HepG2 (cell line): ENCODE results near the gene COG5. TPM values are rescaled to one million over a fixed set of nuclear protein-coding genes. Genes with fewer than 3 reads are reported as not detected.

Experiments
- ARID4A ChIP-seq: sonication (generic); formaldehyde crosslinking; IDR thresholded peaks from 2 replicates; pipeline ENCODE4 v1.5.0; 2020; ENCODE audit warnings: mild to moderate bottlenecking, missing genetic modification reagents, borderline replicate concordance
- ATF7-NPFF ChIP-seq: sonication (generic); formaldehyde crosslinking; IDR thresholded peaks from 2 replicates; pipeline ENCODE4 v1.8.1; 2023; ENCODE audit warnings: mild to moderate bottlenecking, low read depth, missing genetic modification reagents, moderate library complexity
- CSRNP1 ChIP-seq: sonication (generic); formaldehyde crosslinking; IDR thresholded peaks from 2 replicates; pipeline ENCODE4 v1.8.1; 2023; ENCODE audit warnings: mild to moderate bottlenecking, missing genetic modification reagents
- IRF1 ChIP-seq: sonication (generic); formaldehyde crosslinking; IDR thresholded peaks from 2 replicates; pipeline ENCODE4 v1.4.0; 2020; ENCODE audit warnings: low read depth, mild to moderate bottlenecking, missing genetic modification reagents
- IRF2 ChIP-seq: IDR thresholded peaks from 2 replicates; pipeline ENCODE4 v1.6.1; 2018; ENCODE audit warnings: missing genetic modification reagents, missing compliant biosample characterization
- KDM4B ChIP-seq: sonication (generic); formaldehyde crosslinking; IDR thresholded peaks from 2 replicates; pipeline ENCODE4 v1.4.0; 2020; ENCODE audit warnings: missing genetic modification reagents
- MBD4 ChIP-seq: IDR thresholded peaks from 2 replicates; pipeline ENCODE4 v1.6.1; 2012; ENCODE audit warnings: low read length, inconsistent platforms, borderline replicate concordance
- RFXAP ChIP-seq: sonication (generic); formaldehyde crosslinking; IDR thresholded peaks from 2 replicates; pipeline ENCODE4 v1.4.0; 2020; ENCODE audit warnings: missing genetic modification reagents, borderline replicate concordance
- SMYD3 ChIP-seq: sonication (generic); formaldehyde crosslinking; IDR thresholded peaks from 2 replicates; pipeline ENCODE4 v1.8.1; 2023; ENCODE audit warnings: mild to moderate bottlenecking, missing genetic modification reagents
- TCF12 ChIP-seq, 2 experiments: fragments of 450-650 bp in 1 of 2; sonication (generic) in 1 of 2; formaldehyde crosslinking in 1 of 2; IDR thresholded peaks; 2 replicates each; pipeline versions ENCODE4 v1.6.1 to v1.8.0; 2017 to 2022; ENCODE audit warnings: antibody characterized with exemption in 1 of 2, mild to moderate bottlenecking in 1 of 2, missing genetic modification reagents in 1 of 2, moderate library complexity in 1 of 2
- TP53 ChIP-seq: sonication (generic); formaldehyde crosslinking; conservative IDR thresholded peaks from 2 replicates; pipeline ENCODE4 v1.4.0; 2020; ENCODE audit warnings: missing genetic modification reagents
- ZBTB2 ChIP-seq: sonication (generic); formaldehyde crosslinking; IDR thresholded peaks from 2 replicates; pipeline ENCODE4 v1.8.0; 2022; ENCODE audit warnings: low read depth, missing genetic modification reagents
- ZNF569 ChIP-seq: sonication (generic); formaldehyde crosslinking; IDR thresholded peaks from 2 replicates; pipeline ENCODE4 v1.5.0; 2020; ENCODE audit warnings: mild to moderate bottlenecking, missing genetic modification reagents, moderate library complexity, borderline replicate concordance
- polyA plus RNA-seq, 8 experiments: library from polyadenylated mRNA; depleted of rRNA in 3 of 8; stranded (reverse) in 7 of 8; unstranded in 1 of 8; fragments of >200 nt; fragmentation: Illumina TruSeq in 4 of 8; extraction: Trizol in 4 of 8; gene quantifications; 2 replicates each; pipeline versions ENCODE4 v1.2.1 to v1.2.3, GENCODE V29; 2011 to 2016; ENCODE audit warnings: low read depth in 4 of 8, missing spikeins in 1 of 8, mixed read lengths in 1 of 8; ENCODE audit not compliant: insufficient read depth in 1 of 8
- total RNA-seq, 5 experiments: library from RNA; depleted of rRNA; stranded (reverse); fragments of >200 nt; fragmentation: Illumina TruSeq; extraction: Trizol; gene quantifications; 2 replicates each; pipeline ENCODE4 v1.2.3, GENCODE V29; 2016; ENCODE audit warnings: low read depth in 1 of 5
- TF ChIP-seq, protein P1 (sequence below): sonication (generic); formaldehyde crosslinking; IDR thresholded peaks from 2 replicates; pipeline ENCODE4 v1.8.0; 2022; ENCODE audit warnings: mild to moderate bottlenecking, missing genetic modification reagents, moderate library complexity
- TF ChIP-seq, protein P2 (sequence below): sonication (generic); formaldehyde crosslinking; IDR thresholded peaks from 2 replicates; pipeline ENCODE4 v1.4.0; 2020; ENCODE audit warnings: missing genetic modification reagents, low read depth, mild to moderate bottlenecking, borderline replicate concordance

The COG5 gene
- total and polyA plus RNA-seq, 2 of the 13 experiments (the other 11 are each of a cell fraction or from before 2014, with no cell fraction given), result 20.4 to 31.3 TPM

- TF ChIP-seq, protein P1, sequence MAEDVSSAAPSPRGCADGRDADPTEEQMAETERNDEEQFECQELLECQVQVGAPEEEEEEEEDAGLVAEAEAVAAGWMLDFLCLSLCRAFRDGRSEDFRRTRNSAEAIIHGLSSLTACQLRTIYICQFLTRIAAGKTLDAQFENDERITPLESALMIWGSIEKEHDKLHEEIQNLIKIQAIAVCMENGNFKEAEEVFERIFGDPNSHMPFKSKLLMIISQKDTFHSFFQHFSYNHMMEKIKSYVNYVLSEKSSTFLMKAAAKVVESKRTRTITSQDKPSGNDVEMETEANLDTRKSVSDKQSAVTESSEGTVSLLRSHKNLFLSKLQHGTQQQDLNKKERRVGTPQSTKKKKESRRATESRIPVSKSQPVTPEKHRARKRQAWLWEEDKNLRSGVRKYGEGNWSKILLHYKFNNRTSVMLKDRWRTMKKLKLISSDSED (CRISPR knock-in tag), result no peak
- TF ChIP-seq CSRNP1 (no peak; the same call in 1 of the 2 replicates), TP53 (CRISPR knock-in tag) (no peak), ZBTB2 (peak; percentile 21; the same call in 1 of the 2 replicates), SMYD3 (CRISPR knock-in tag) (no peak), ZNF569 (CRISPR knock-in tag) (no peak), ATF7-NPFF (CRISPR knock-in tag) (peak; percentile 89), IRF2 (CRISPR knock-in tag) (no peak), ARID4A (CRISPR knock-in tag) (peak; percentile 70), RFXAP (no peak), MBD4 (no peak), KDM4B (CRISPR knock-in tag) (no peak), IRF1 (CRISPR knock-in tag) (no peak), TCF12 (IDR thresholded peaks at IDR 0.05) (no peak), TCF12 (CRISPR knock-in tag; IDR thresholded peaks at IDR 0.05) (0 out of 2 replicates have a peak, but pooled peaks have one; percentile 61)
- TF ChIP-seq, protein P2, sequence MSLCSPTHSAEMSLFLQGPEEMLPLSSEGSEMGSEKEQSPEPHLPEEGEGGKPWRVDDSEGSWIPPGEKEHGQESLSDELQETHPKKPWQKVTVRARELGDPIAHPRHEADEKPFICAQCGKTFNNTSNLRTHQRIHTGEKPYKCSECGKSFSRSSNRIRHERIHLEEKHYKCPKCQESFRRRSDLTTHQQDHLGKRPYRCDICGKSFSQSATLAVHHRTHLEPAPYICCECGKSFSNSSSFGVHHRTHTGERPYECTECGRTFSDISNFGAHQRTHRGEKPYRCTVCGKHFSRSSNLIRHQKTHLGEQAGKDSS, result 0 out of 2 replicates have a peak, but pooled peaks have one; percentile 10
Observed at GRCh38 chr7:107579885-107580715, 16.4 kb upstream of the COG5 start, which contains the start of gene BCAP29 (continued).
